T-helper 2 cell treated with Interferon-gamma antibody and Interleukin-4, amounts not matched to agents 5 μg/mL and 100 μg/mL, for 36 hours (primary cell): ENCODE measurements around the gene SHC1.

Experiments used
- DNase-seq: peaks from one replicate; pipeline ENCODE4 v3.0.0; 2021; ENCODE audit warnings: low spot score
- H3K27ac Mint-ChIP-seq: one replicate; pipeline ENCODE4 v1.8.0; 2021; ENCODE audit warnings: mild to moderate bottlenecking, mixed read lengths
- H3K27me3 Mint-ChIP-seq: one replicate; pipeline ENCODE4 v1.8.0; 2021; ENCODE audit warnings: low read depth, mixed read lengths
- H3K36me3 Mint-ChIP-seq: one replicate; pipeline ENCODE4 v1.8.0; 2021; ENCODE audit warnings: low read depth, mixed read lengths
- H3K4me1 Mint-ChIP-seq: one replicate; pipeline ENCODE4 v1.8.0; 2021; ENCODE audit warnings: low read depth, mixed read lengths
- H3K4me3 Mint-ChIP-seq: one replicate; pipeline ENCODE4 v1.8.0; 2022; ENCODE audit warnings: mild to moderate bottlenecking, moderate library complexity, mixed read lengths
- H3K9me3 Mint-ChIP-seq: one replicate; pipeline ENCODE4 v1.8.0; 2021; ENCODE audit warnings: mixed read lengths

Gene SHC1

GRCh38 chr1:154970631-154971340, at the start of gene SHC1:
TSS of gene SHC1 (minus strand) at chr1:154970747. CDS start at chr1:154970526, 221 bp downstream.
- Mint-ChIP-seq H3K36me3 (peaks cover 37% of the 10 kb centered on the region), H3K4me3 (peak within 1 kb of the TSS; percentile 39), H3K27ac (peak within 1 kb of the TSS; percentile 59), H3K27me3 (no peaks in the 10 kb centered on the region), H3K9me3 (no peaks in the 10 kb centered on the region), H3K4me1 (peaks cover 28% of the 10 kb centered on the region)
- DNase-seq, result peak; percentile 47

GRCh38 chr1:155019377-155020245, 49.1 kb upstream of the SHC1 start:
- H3K9me3 Mint-ChIP-seq, result no peaks in the 10 kb centered on the region
- peaks cover 37% of the 10 kb centered on the region for H3K36me3 Mint-ChIP-seq
- no peak for DNase-seq
- H3K4me1 Mint-ChIP-seq, result peaks cover 28% of the 10 kb centered on the region
- peak overlapping the region; percentile 22 for H3K27ac Mint-ChIP-seq
- no peak overlapping the region for H3K4me3 Mint-ChIP-seq
- no peaks in the 10 kb centered on the region for H3K27me3 Mint-ChIP-seq

- no peak for DNase-seq
- Mint-ChIP-seq H3K4me3 (no peak overlapping the region), H3K4me1 (peaks cover 36% of the 10 kb centered on the region), H3K9me3 (no peaks in the 10 kb centered on the region), H3K36me3 (peaks cover 45% of the 10 kb centered on the region), H3K27ac (no peak overlapping the region), H3K27me3 (no peaks in the 10 kb centered on the region)
Measured at GRCh38 chr1:155018617-155019348, 48.2 kb upstream of the SHC1 start.

- Mint-ChIP-seq H3K27me3 (no peaks in the 10 kb centered on the region), H3K27ac (peak overlapping the region; percentile 20), H3K4me1 (peaks cover 44% of the 10 kb centered on the region), H3K4me3 (peak overlapping the region; percentile 26), H3K9me3 (no peaks in the 10 kb centered on the region), H3K36me3 (peaks cover 52% of the 10 kb centered on the region)
- DNase-seq, result no peak
Measured at GRCh38 chr1:155017946-155018316, 47.4 kb upstream of the SHC1 start.

- H3K27me3 Mint-ChIP-seq, result no peaks in the 10 kb centered on the region
- no peaks in the 10 kb centered on the region for H3K9me3 Mint-ChIP-seq
- H3K27ac Mint-ChIP-seq, result peak overlapping the region; percentile 77
- H3K4me1 Mint-ChIP-seq, result peaks cover 48% of the 10 kb centered on the region
- peak overlapping the region; percentile 62 for H3K4me3 Mint-ChIP-seq
- H3K36me3 Mint-ChIP-seq, result peaks cover 58% of the 10 kb centered on the region
- DNase-seq, result peak; percentile 91
Measured at GRCh38 chr1:155017041-155017945, 46.7 kb upstream of the SHC1 start.

- H3K27me3 Mint-ChIP-seq, result no peaks in the 10 kb centered on the region
- peak overlapping the region; percentile 77 for H3K27ac Mint-ChIP-seq
- no peaks in the 10 kb centered on the region for H3K9me3 Mint-ChIP-seq
- peak overlapping the region; percentile 62 for H3K4me3 Mint-ChIP-seq
- no peak for DNase-seq
- peaks cover 62% of the 10 kb centered on the region for H3K36me3 Mint-ChIP-seq
- H3K4me1 Mint-ChIP-seq, result peaks cover 48% of the 10 kb centered on the region
Measured at GRCh38 chr1:155016231-155016831, 45.8 kb upstream of the SHC1 start.

GRCh38 chr1:155015527-155016230, 45.1 kb upstream of the SHC1 start:
- peaks cover 66% of the 10 kb centered on the region for H3K36me3 Mint-ChIP-seq
- no peak for DNase-seq
- H3K4me3 Mint-ChIP-seq, result peak overlapping the region; percentile 62
- peak overlapping the region; percentile 77 for H3K27ac Mint-ChIP-seq
- no peaks in the 10 kb centered on the region for H3K27me3 Mint-ChIP-seq
- H3K4me1 Mint-ChIP-seq, result peaks cover 53% of the 10 kb centered on the region
- H3K9me3 Mint-ChIP-seq, result no peaks in the 10 kb centered on the region

GRCh38 chr1:155014709-155015508, 44.4 kb upstream of the SHC1 start:
- H3K27ac Mint-ChIP-seq, result no peak overlapping the region
- no peak for DNase-seq
- H3K27me3 Mint-ChIP-seq, result no peaks in the 10 kb centered on the region
- H3K4me1 Mint-ChIP-seq, result peaks cover 50% of the 10 kb centered on the region
- H3K36me3 Mint-ChIP-seq, result peaks cover 68% of the 10 kb centered on the region
- H3K9me3 Mint-ChIP-seq, result no peaks in the 10 kb centered on the region
- H3K4me3 Mint-ChIP-seq, result peak overlapping the region; percentile 90

GRCh38 chr1:155013632-155014031, 43.1 kb upstream of the SHC1 start:
- H3K4me1 Mint-ChIP-seq, result peaks cover 51% of the 10 kb centered on the region
- peaks cover 66% of the 10 kb centered on the region for H3K36me3 Mint-ChIP-seq
- peak overlapping the region; percentile 81 for H3K27ac Mint-ChIP-seq
- H3K9me3 Mint-ChIP-seq, result no peaks in the 10 kb centered on the region
- peak; percentile 20 for DNase-seq
- no peaks in the 10 kb centered on the region for H3K27me3 Mint-ChIP-seq
- H3K4me3 Mint-ChIP-seq, result peak overlapping the region; percentile 90

GRCh38 chr1:155012776-155013602, 42.4 kb upstream of the SHC1 start:
- Mint-ChIP-seq H3K36me3 (peaks cover 67% of the 10 kb centered on the region), H3K4me3 (peak overlapping the region; percentile 90), H3K4me1 (peaks cover 56% of the 10 kb centered on the region), H3K9me3 (no peaks in the 10 kb centered on the region), H3K27me3 (no peaks in the 10 kb centered on the region), H3K27ac (peak overlapping the region; percentile 83)
- DNase-seq, result no peak

- Mint-ChIP-seq H3K36me3 (peaks cover 62% of the 10 kb centered on the region), H3K4me1 (peaks cover 56% of the 10 kb centered on the region), H3K27me3 (no peaks in the 10 kb centered on the region), H3K4me3 (peak overlapping the region; percentile 90), H3K9me3 (no peaks in the 10 kb centered on the region), H3K27ac (peak overlapping the region; percentile 83)
- DNase-seq, result peak; percentile 40
Measured at GRCh38 chr1:155012026-155012546, 41.5 kb upstream of the SHC1 start.
